Hematopoietic multipotent progenitor cell (in vitro differentiated cells): ENCODE measurements around the gene DSCAML1. TPM values are rescaled to one million over a fixed set of nuclear protein-coding genes. Genes with fewer than 3 reads are reported as not detected.

Experiments used
- DNase-seq, 3 donors: peaks; one replicate each; pipeline ENCODE4 v3.0.0-alpha.2; 2011 to 2015; ENCODE audit warnings: low read depth in 2 of 3, low spot score in 2 of 3
- total RNA-seq: library from RNA; depleted of rRNA; stranded (reverse); fragments of >200 nt; gene quantifications from one replicate; pipeline ENCODE4 v1.2.3, GENCODE V29; 2012

The DSCAML1 gene, protein sequence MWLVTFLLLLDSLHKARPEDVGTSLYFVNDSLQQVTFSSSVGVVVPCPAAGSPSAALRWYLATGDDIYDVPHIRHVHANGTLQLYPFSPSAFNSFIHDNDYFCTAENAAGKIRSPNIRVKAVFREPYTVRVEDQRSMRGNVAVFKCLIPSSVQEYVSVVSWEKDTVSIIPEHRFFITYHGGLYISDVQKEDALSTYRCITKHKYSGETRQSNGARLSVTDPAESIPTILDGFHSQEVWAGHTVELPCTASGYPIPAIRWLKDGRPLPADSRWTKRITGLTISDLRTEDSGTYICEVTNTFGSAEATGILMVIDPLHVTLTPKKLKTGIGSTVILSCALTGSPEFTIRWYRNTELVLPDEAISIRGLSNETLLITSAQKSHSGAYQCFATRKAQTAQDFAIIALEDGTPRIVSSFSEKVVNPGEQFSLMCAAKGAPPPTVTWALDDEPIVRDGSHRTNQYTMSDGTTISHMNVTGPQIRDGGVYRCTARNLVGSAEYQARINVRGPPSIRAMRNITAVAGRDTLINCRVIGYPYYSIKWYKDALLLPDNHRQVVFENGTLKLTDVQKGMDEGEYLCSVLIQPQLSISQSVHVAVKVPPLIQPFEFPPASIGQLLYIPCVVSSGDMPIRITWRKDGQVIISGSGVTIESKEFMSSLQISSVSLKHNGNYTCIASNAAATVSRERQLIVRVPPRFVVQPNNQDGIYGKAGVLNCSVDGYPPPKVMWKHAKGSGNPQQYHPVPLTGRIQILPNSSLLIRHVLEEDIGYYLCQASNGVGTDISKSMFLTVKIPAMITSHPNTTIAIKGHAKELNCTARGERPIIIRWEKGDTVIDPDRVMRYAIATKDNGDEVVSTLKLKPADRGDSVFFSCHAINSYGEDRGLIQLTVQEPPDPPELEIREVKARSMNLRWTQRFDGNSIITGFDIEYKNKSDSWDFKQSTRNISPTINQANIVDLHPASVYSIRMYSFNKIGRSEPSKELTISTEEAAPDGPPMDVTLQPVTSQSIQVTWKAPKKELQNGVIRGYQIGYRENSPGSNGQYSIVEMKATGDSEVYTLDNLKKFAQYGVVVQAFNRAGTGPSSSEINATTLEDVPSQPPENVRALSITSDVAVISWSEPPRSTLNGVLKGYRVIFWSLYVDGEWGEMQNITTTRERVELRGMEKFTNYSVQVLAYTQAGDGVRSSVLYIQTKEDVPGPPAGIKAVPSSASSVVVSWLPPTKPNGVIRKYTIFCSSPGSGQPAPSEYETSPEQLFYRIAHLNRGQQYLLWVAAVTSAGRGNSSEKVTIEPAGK (N-terminal part only)
- total RNA-seq: 0.27 TPM

- no peak for DNase-seq
These were observed at the start of gene DSCAML1 for GRCh38 chr11:117796872-117797529. Gene DSCAML1 (minus strand): TSS chr11:117797216. CDS start chr11:117797079, 137 bp downstream.

- peak; percentile 58 to 75 (median 70) for DNase-seq
These were observed 46.9 kb upstream of the DSCAML1 start for GRCh38 chr11:117843666-117844484.

DNA sequence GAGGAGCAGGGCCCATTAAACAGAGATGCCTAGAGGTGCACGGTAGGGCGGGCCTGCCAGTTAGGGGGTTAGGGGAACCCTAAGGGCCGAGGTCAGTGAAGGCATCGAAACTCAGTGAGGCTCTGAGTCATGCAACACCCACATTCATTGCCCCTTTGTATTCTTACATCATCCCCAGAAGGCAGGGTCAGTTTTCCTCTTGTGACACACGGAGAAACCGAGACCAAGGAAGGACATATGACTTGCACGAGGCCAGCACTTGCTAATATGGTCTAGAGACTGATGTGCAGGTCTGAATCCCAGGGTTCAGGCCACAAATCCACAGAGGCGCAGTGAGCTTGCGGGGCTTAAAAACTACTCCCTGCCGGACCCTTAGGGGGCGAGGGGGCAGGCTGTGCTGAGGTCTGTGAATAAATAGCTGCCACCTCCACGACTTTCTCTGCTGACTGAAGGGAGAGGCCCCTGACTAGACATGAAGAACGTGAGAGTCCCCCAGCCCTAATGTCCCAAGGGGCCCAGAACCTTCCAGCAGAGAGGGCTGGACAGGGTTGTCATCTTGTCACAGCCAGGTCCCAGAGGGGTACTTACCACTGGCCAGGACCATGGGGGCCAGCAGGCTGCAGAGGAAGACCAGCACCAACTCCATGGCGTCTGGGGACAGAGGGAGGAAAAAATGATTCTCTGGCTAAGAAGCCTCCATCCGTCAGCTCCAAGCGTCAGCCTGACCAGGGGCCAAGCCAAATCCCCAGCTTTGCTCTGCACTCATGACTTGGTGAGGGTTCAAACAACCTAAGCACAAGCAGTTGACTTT is 45.3 kb upstream of the DSCAML1 start:
- DNase-seq: no peak

- DNase-seq: no peak
These were observed 44.6 kb upstream of the DSCAML1 start for GRCh38 chr11:117841551-117842031.

GRCh38 chr11:117840881-117841550 is 44.0 kb upstream of the DSCAML1 start:
- no peak for DNase-seq

- no peak for DNase-seq
These were observed 43.2 kb upstream of the DSCAML1 start for GRCh38 chr11:117839936-117840813.

DNA sequence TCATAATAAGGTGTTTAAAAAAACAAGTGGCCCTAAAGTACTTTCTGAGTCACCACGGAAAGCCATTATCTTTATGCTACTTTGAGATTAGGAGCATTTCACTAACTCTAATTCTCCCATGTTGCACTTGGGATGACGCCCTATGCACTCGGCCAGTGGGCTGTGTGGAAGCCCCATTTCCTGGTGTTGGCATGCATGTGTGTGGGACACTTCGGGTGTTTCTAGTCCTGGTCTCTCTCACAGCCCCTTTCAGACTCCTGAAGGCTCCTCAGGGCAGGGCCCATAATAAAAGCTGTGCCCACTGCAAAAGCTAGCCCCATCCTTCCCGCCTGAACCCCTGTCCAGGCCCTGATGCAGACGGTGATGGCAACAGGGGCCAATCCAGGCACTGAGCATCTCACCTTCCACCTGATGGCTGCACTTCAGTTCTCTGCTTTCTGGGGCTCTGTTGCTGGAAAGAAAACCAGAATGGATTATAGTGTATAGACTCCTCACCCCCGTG is 42.4 kb upstream of the DSCAML1 start:
- DNase-seq: no peak

DNA sequence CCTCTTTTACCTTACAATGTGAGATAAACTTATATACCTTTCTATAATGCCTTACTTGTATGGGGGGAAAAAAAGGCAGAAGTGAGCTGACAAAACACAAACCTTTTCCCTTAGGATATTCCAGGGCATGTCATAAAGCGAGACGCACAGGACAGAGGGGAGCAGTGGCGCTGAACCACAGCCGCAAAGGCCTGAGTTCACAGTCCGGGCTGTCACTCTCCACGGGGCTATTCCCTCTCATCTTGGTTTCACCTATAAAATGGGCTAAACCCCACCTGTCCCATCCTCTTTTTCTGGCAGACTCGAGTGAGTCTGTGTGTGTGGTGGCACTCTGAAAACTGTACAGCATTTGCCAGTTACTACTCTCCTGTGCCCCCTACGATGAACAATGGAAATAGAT is 41.9 kb upstream of the DSCAML1 start:
- no peak for DNase-seq

GRCh38 chr11:117837791-117838190 is 40.8 kb upstream of the DSCAML1 start:
- DNase-seq: no peak

- DNase-seq: no peak
These were observed 40.2 kb upstream of the DSCAML1 start for GRCh38 chr11:117837070-117837776.

DNA sequence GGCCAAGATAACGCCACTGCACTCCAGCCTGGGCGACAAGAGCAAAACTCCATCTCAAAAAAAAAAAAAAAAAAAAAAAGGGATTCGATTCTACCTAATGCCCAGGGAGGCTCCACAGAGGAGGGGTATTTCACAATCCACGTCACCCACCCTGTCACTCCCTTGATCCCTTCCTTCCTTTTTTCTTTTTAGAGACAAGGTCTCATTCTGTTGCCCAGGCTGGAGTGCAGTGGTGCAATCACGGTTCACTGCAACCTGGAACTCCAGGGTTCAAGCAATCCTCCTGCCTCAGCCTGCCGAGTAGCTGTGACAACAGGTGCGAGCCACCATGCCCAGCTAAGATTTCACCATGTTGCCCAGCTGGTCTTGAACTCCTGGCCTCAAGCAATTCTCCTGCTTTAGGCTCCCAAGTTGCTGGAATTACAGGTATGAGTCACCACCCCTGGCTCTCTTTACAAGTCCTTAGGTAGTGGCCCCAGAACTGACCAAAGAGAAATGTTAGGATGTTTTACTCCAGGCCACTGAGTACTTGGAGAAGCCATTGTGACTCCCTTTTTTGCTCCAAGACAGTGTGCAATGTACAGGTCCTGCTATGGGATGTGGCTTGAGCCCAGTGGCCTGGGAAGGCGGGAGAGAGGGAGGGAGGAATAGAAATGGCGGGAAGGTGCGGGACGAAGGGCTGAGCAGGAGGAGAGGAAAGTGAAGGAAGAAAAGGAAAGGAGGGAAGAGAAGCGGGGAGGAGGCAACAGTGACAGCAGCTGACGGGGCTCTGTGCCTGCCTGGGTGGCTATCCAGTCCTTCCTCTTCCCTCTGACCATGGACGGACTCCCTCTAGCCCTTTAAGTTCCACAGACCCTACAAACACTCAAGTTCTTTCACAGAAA is 39.3 kb upstream of the DSCAML1 start:
- DNase-seq: no peak

DNA sequence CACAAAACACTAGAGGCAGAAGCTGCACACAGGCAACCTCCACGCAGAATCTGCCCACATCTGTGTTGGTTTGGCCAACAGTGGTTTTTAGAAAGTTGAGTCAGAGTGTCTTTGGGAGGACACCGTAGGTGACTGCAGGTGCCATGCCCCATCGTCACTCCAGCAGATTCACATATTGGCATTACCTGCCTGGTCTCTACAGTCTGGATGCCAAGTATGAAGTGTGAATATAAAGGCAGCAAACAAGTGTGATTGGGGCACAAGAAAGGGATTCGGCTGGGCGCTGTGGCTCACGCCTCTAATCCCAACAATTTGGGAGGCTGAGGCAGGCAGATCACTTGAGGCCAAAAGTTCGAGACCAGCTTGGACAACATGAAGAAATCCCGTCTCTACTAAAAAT is 38.6 kb upstream of the DSCAML1 start:
- DNase-seq: no peak

- DNase-seq: no peak
These were observed 37.9 kb upstream of the DSCAML1 start for GRCh38 chr11:117834838-117835443.

- no peak for DNase-seq
These were observed 37.2 kb upstream of the DSCAML1 start for GRCh38 chr11:117834068-117834810.
